Measurements from ENCODE around the gene RBM47. TPM values are rescaled to one million over a fixed set of nuclear protein-coding genes. Genes with fewer than 3 reads are reported as not detected.

The RBM47 gene
- total RNA-seq, 1 experiment from 2014 or later: 70.3 TPM

DNA sequence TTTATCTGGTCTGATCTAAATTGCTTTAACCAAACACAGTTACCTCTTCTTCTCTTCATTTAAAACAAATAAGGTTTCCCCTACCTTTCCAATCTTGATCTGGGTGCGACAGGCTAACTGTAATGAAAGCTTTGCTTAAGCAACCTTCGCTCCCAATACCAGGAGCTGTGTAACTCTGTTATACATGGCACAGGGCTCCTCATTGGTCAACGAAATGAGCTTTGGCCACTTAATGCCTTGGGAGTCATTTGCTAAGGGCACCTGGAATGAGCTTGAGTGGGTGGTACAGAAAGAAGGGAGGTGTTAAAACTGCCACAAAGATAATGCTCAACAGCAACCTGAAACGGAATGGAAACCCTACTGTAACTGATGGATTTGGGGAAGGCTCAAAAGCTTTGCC lies 154.1 kb downstream of the RBM47 start:
- Histone ChIP-seq H3K4me2 (ENCODE audit: insufficient read depth, insufficient read length, low read length) (no peak overlapping the region), H4K8ac (replicated peaks; ENCODE audit: insufficient read length, low read depth, low read length) (no peak overlapping the region), H3K23ac (ENCODE audit: insufficient read length, low read depth, low read length) (no peak overlapping the region), H3K4ac (ENCODE audit: low read depth, low read length) (no peak overlapping the region), H3K79me2 (ENCODE audit: insufficient read depth, low read length) (peaks cover 4% of the 10 kb centered on the region; the same call in 1 of the 2 replicates), H2AK5ac (ENCODE audit: insufficient read length, low read length) (no peak overlapping the region), H2BK20ac (ENCODE audit: low read depth, low read length, poor library complexity, severe bottlenecking) (no peak overlapping the region), H3K27ac (ENCODE audit: insufficient read length, low read depth, low read length) (no peak overlapping the region), H2BK15ac (ENCODE audit: low read depth, low read length) (no peak overlapping the region), H4K20me1 (ENCODE audit: control insufficient read depth, insufficient read depth, insufficient read length) (no peaks in the 10 kb centered on the region), H3K4me1 (ENCODE audit: insufficient read depth, low read length) (no peaks in the 10 kb centered on the region; the same call in 1 of the 2 replicates), H3K18ac (ENCODE audit: insufficient read length, low read depth, low read length) (no peak overlapping the region), H2AFZ (ENCODE audit: low read length) (no peak overlapping the region), H3K27me3 (ENCODE audit: insufficient read depth, low read length) (no peaks in the 10 kb centered on the region), H3T11ph (ENCODE audit: low read length) (no peak overlapping the region), H3K9ac (ENCODE audit: extremely low read depth, insufficient read length, low read length) (no peak overlapping the region), H4K91ac (ENCODE audit: insufficient read length, low read depth, low read length) (no peak overlapping the region), H2BK5ac (ENCODE audit: insufficient read length, low read length) (no peak overlapping the region), H4K5ac (ENCODE audit: insufficient read length, low read depth, low read length) (no peak overlapping the region), H3K23me2 (ENCODE audit: insufficient read length, low read depth, low read length, poor library complexity, severe bottlenecking) (no peaks in the 10 kb centered on the region), H2BK120ac (ENCODE audit: low read depth, low read length, poor library complexity, severe bottlenecking) (no peak overlapping the region), H3K9me3 (ENCODE audit: control insufficient read depth, low read depth, low read length) (no peaks in the 10 kb centered on the region), H3K79me1 (ENCODE audit: insufficient read depth, low read depth, low read length, poor library complexity, severe bottlenecking) (peaks cover 3% of the 10 kb centered on the region), H3K56ac (ENCODE audit: insufficient read length, low read depth, low read length) (no peak overlapping the region), H3K14ac (ENCODE audit: insufficient read depth, low read length) (no peak overlapping the region), H2BK12ac (ENCODE audit: insufficient read length, low read depth, low read length) (no peak overlapping the region)
- H3K4me3 Mint-ChIP-seq: no peak overlapping the region
- peak overlapping the region in 2 of 3 experiments; percentile 14 to 78; a peak in 2 of 7 replicates for H3K27ac Mint-ChIP-seq
- H3K4me1 Mint-ChIP-seq: peaks cover 16 to 23% of the 10 kb centered on the region in 2 experiments
- WGBS (ENCODE audit: extremely low coverage, insufficient read length, low lambda C conversion rate): no CpG with 5 or more reads among the region's 4 CpGs
- no peak for DNase-seq
- no peaks in the 10 kb centered on the region for H3K27me3 Mint-ChIP-seq (ENCODE audit: low read depth)
- no peaks in the 10 kb centered on the region for H3K9me3 Mint-ChIP-seq
- H3K36me3 Mint-ChIP-seq (ENCODE audit: insufficient read depth in 1 of 3, low read depth in 3 of 3): peaks cover 0 to 6% (median 3%) of the 10 kb centered on the region in 3 experiments; a peak in 3 of 7 replicates
- TF ChIP-seq CTCF (conservative IDR thresholded peaks at IDR 0.05): no peak

Data from H9 (cell line).